D721Med (cell line): ENCODE results near the gene TRIM63.

ENCODE experiments used
- DNase-seq: peaks from one replicate; pipeline ENCODE4 v3.0.0; 2011; ENCODE audit warnings: low spot score; ENCODE audit not compliant: insufficient read length
- FAIRE-seq: peaks from 2 replicates; lab custom pipeline; 2011; peaks lifted over from hg19 to GRCh38; lab: Jason Lieb, UNC
- TF ChIP-seq, protein P1 (sequence below): IDR thresholded peaks from 2 replicates; pipeline ENCODE4 v1.5.1; 2012; ENCODE audit warnings: mild to moderate bottlenecking, control low read depth; ENCODE audit not compliant: insufficient read depth; ENCODE audit errors: missing control alignments

TRIM63 gene

GRCh38 chr1:26075421-26076144 lies 8.2 kb upstream of the TRIM63 start:
- FAIRE-seq (no peak), DNase-seq (no peak)
- TF ChIP-seq, protein P1, sequence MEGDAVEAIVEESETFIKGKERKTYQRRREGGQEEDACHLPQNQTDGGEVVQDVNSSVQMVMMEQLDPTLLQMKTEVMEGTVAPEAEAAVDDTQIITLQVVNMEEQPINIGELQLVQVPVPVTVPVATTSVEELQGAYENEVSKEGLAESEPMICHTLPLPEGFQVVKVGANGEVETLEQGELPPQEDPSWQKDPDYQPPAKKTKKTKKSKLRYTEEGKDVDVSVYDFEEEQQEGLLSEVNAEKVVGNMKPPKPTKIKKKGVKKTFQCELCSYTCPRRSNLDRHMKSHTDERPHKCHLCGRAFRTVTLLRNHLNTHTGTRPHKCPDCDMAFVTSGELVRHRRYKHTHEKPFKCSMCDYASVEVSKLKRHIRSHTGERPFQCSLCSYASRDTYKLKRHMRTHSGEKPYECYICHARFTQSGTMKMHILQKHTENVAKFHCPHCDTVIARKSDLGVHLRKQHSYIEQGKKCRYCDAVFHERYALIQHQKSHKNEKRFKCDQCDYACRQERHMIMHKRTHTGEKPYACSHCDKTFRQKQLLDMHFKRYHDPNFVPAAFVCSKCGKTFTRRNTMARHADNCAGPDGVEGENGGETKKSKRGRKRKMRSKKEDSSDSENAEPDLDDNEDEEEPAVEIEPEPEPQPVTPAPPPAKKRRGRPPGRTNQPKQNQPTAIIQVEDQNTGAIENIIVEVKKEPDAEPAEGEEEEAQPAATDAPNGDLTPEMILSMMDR: no peak

DNA sequence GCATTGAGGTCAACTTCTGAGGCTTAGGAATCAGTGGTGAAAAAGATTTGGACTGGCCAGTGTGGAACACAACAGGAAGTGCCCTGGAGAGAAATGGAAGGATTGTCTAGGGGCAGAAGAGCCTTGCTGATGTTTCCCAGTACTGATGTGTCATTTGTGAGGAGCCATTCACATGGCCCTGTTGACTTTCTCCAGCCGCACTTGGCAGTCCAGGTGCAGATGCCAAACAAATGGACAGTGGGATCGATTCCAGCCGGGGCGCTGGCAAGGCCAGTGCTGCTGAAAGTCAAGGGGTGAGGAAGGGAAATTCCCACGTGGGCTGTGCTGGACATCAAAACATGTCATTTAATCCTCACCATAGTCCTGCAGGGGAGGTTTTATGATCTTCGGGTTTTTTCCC lies 4.9 kb upstream of the TRIM63 start:
- DNase-seq: no peak
- FAIRE-seq: no peak

GRCh38 chr1:26070963-26071342 lies 3.5 kb upstream of the TRIM63 start:
- FAIRE-seq: no peak
- TF ChIP-seq, protein P1: no peak
- DNase-seq: no peak

More for the DNA sequence above, 4.9 kb upstream of the TRIM63 start:
- TF ChIP-seq, protein P1: no peak

GRCh38 chr1:26070296-26070962 lies 3.0 kb upstream of the TRIM63 start:
- FAIRE-seq (no peak), DNase-seq (no peak)
- TF ChIP-seq, protein P1: no peak

DNA sequence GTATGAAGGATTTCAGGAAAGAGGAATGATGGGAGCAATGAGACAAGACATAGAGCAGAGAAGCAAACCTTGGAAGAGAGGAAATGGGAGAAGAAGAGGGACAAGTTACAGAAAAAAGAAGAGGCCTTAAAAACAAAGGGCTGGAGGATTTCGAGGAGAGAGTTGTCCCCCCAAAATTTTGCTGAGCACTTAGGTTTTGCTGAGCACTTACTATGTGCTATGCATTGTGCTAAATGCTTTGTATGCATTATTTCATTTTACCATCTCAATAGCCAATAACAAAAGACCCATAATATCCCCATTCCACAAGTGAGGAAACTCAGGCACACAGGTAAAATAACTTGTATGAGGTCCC lies 2.5 kb upstream of the TRIM63 start:
- no peak for FAIRE-seq
- TF ChIP-seq, protein P1: no peak
- no peak for DNase-seq

GRCh38 chr1:26066857-26067256 lies 573 bp downstream of the TRIM63 start:
- TF ChIP-seq, protein P1: no peak
- no peak for DNase-seq
- FAIRE-seq: no peak

DNA sequence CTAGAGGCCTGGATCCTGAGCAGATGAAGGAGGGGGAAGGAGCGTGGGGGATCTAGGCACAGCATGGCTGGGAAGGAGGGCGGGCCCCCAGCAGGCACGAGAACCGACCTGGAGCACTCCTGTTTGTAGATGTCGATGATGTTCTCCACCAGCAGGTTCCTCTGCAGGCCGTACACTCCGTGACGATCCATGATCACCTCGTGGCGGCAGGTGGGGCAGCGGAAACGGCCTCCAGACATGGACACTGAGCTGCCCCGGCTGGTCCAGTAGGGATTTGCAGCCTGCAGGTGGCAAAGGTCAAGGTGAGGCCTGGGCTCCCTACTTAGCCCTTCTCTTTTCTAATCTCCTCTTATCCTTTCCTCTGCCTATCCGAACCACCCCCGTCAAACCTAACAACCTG lies 1.3 kb downstream of the TRIM63 start:
- FAIRE-seq: no peak
- no peak for DNase-seq
- TF ChIP-seq, protein P1: no peak
